Uterus (tissue), 2 donors: ENCODE results near the gene TMCO4.
"Not testable (repeated sequence)": the region's sequence is repeated elsewhere in the genome, so short reads cannot be mapped to it uniquely, and the experiment has no call there.

Experiments used
- POLR2A ChIP-seq, 2 donors: fragments of 450-650 bp; IDR thresholded peaks; one replicate each; pipeline ENCODE4 v1.6.1; 2016; ENCODE audit warnings: antibody characterized with exemption in 2 of 2, mild to moderate bottlenecking in 1 of 2, moderate library complexity in 1 of 2
- TF ChIP-seq, protein P1 (sequence below), 4 experiments: fragments of 200-600 bp in 2 of 4; fragments of 450-650 bp in 2 of 4; sonication (generic) in 2 of 4; IDR thresholded peaks; one replicate each; pipeline ENCODE4 v1.5.1; 2016 to 2019; ENCODE audit warnings: antibody characterized with exemption in 4 of 4, mild to moderate bottlenecking in 2 of 4, moderate library complexity in 1 of 4

DNA sequence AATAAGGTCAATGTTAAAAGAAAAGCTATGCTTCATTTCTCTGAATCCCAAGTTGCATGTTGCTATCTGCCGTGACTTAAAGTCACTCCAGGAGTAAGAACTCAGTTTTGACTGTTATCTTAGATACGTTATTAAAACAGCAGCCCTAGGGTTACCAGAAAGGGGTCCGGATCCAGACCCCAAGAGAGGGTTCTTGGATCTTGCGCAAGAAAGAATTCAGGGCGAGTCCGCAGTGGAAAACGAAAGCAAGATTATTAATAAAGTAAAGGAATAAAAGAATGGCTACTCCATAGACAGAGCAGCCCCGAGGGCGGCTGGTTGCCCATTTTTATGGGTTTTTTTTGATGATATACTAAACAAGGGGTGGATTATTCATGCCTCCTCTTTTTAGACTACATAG, 47.6 kb upstream of the TMCO4 start:
- TF ChIP-seq, protein P1, sequence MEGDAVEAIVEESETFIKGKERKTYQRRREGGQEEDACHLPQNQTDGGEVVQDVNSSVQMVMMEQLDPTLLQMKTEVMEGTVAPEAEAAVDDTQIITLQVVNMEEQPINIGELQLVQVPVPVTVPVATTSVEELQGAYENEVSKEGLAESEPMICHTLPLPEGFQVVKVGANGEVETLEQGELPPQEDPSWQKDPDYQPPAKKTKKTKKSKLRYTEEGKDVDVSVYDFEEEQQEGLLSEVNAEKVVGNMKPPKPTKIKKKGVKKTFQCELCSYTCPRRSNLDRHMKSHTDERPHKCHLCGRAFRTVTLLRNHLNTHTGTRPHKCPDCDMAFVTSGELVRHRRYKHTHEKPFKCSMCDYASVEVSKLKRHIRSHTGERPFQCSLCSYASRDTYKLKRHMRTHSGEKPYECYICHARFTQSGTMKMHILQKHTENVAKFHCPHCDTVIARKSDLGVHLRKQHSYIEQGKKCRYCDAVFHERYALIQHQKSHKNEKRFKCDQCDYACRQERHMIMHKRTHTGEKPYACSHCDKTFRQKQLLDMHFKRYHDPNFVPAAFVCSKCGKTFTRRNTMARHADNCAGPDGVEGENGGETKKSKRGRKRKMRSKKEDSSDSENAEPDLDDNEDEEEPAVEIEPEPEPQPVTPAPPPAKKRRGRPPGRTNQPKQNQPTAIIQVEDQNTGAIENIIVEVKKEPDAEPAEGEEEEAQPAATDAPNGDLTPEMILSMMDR (IDR thresholded peaks at IDR 0.05): not testable (repeated sequence)
- TF ChIP-seq POLR2A (IDR thresholded peaks at IDR 0.05): not testable (repeated sequence)
